ENCODE results near the gene USP10. TPM values are rescaled to one million over a fixed set of nuclear protein-coding genes. Genes with fewer than 3 reads are reported as not detected.

The USP10 gene, protein sequence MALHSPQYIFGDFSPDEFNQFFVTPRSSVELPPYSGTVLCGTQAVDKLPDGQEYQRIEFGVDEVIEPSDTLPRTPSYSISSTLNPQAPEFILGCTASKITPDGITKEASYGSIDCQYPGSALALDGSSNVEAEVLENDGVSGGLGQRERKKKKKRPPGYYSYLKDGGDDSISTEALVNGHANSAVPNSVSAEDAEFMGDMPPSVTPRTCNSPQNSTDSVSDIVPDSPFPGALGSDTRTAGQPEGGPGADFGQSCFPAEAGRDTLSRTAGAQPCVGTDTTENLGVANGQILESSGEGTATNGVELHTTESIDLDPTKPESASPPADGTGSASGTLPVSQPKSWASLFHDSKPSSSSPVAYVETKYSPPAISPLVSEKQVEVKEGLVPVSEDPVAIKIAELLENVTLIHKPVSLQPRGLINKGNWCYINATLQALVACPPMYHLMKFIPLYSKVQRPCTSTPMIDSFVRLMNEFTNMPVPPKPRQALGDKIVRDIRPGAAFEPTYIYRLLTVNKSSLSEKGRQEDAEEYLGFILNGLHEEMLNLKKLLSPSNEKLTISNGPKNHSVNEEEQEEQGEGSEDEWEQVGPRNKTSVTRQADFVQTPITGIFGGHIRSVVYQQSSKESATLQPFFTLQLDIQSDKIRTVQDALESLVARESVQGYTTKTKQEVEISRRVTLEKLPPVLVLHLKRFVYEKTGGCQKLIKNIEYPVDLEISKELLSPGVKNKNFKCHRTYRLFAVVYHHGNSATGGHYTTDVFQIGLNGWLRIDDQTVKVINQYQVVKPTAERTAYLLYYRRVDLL
- total RNA-seq, result 57.6 and 67.8 TPM in 2 replicates

DNA sequence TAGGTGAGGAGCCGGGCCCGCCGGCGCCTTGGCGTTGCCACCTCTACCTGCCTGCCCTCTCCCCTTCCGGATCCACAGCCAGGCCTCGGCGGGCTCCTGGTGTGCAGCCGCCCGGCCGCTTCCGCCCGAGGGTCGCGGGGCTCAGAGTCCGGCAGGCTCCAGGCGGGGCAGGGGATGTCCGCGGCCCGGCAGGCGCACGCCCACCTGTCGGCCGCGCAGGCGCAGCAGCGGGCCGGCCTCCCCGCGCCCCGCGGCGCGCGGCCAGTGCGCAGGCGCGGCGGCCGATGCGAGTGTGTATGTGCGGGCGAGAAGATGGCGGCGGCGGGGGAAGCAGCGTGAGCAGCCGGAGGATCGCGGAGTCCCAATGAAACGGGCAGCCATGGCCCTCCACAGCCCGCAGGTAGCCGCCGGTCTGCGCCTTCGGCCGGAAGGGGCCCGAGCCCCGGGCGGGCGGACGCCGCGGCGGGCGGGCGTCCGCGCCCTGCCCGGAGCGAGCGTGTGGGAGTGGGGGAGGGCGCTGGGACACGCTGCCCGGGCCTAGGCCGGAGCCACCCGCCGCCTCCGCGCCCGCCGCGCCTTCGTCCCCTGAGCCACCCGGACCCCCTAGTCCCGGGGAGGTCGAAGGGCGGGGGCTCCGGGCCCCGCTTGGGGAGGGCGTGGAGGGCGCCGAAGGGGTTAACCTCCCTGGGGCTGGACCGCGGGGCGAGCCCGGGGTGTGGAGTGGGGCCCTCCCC, at the start of gene USP10:
TSS of gene USP10 (plus strand) at position 289 of the 734 bp plus-strand sequence. CDS start at position 380, 91 bp downstream.
- Histone ChIP-seq H3K36me3 (ENCODE audit: control insufficient read depth, insufficient read depth, low read length) (no peaks in the 10 kb centered on the region), H3K4me3 (ENCODE audit: low read depth, low read length) (peak within 1 kb of the TSS; percentile 79), H3K27me3 (ENCODE audit: control insufficient read depth, insufficient read depth, low read length) (no peaks in the 10 kb centered on the region)
- peak; percentile 28 for DNase-seq (ENCODE audit: low read depth)
- no peak for TF ChIP-seq CTCF (IDR thresholded peaks at IDR 0.05; ENCODE audit: insufficient read depth, low read length, poor library complexity, severe bottlenecking)

GRCh38 chr16:84650062-84650991, 49.5 kb upstream of the USP10 start:
- Histone ChIP-seq H3K4me3 (ENCODE audit: low read depth, low read length) (no peak overlapping the region), H3K36me3 (ENCODE audit: control insufficient read depth, insufficient read depth, low read length) (peaks cover 3% of the 10 kb centered on the region), H3K27me3 (ENCODE audit: control insufficient read depth, insufficient read depth, low read length) (no peaks in the 10 kb centered on the region)
- TF ChIP-seq CTCF (IDR thresholded peaks at IDR 0.05; ENCODE audit: insufficient read depth, low read length, poor library complexity, severe bottlenecking), result no peak
- peak; percentile 76 for DNase-seq (ENCODE audit: low read depth)

GRCh38 chr16:84652566-84652965, 47.2 kb upstream of the USP10 start:
- Histone ChIP-seq H3K4me3 (ENCODE audit: low read depth, low read length) (no peak overlapping the region), H3K27me3 (ENCODE audit: control insufficient read depth, insufficient read depth, low read length) (no peaks in the 10 kb centered on the region), H3K36me3 (ENCODE audit: control insufficient read depth, insufficient read depth, low read length) (peaks cover 4% of the 10 kb centered on the region)
- TF ChIP-seq CTCF (IDR thresholded peaks at IDR 0.05; ENCODE audit: insufficient read depth, low read length, poor library complexity, severe bottlenecking), result no peak
- no peak for DNase-seq (ENCODE audit: low read depth)

- no peak for DNase-seq (ENCODE audit: low read depth)
- peaks cover 4% of the 10 kb centered on the region for H3K36me3 ChIP-seq (ENCODE audit: control insufficient read depth, insufficient read depth, low read length)
- TF ChIP-seq CTCF (IDR thresholded peaks at IDR 0.05; ENCODE audit: insufficient read depth, low read length, poor library complexity, severe bottlenecking), result no peak
- no peak overlapping the region for H3K4me3 ChIP-seq (ENCODE audit: low read depth, low read length)
- H3K27me3 ChIP-seq (ENCODE audit: control insufficient read depth, insufficient read depth, low read length), result no peaks in the 10 kb centered on the region
Observed at GRCh38 chr16:84654238-84654637, 45.6 kb upstream of the USP10 start.

DNA sequence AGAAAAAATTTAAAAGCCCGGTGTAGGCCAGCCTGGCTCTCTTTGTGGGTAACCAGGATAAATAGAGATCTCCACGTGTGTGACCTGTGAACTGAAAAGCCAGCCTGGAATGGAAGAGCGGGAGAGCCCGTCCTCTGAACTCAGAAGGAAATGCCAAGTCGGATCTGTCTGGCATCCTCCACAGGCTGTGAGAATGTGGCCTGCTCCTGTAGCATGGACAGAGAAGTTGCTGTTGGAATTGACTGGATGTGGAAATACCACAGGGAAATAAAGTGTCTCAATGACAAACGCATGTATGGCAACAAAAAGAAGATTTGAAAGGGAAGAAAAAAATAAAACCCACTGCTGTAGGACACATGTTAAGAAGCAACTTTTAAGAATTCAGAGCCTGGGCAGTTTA, 44.8 kb upstream of the USP10 start:
- Histone ChIP-seq H3K36me3 (ENCODE audit: control insufficient read depth, insufficient read depth, low read length) (peaks cover 4% of the 10 kb centered on the region), H3K4me3 (ENCODE audit: low read depth, low read length) (no peak overlapping the region), H3K27me3 (ENCODE audit: control insufficient read depth, insufficient read depth, low read length) (no peaks in the 10 kb centered on the region)
- no peak for TF ChIP-seq CTCF (IDR thresholded peaks at IDR 0.05; ENCODE audit: insufficient read depth, low read length, poor library complexity, severe bottlenecking)
- DNase-seq (ENCODE audit: low read depth), result no peak

Data from kidney epithelial cell (primary cell).